GM12874 (cell line): Measurements from ENCODE around the gene OR2T6.

Experiments used
- TF ChIP-seq, protein P1 (sequence below): IDR thresholded peaks from 2 replicates; pipeline ENCODE4 v1.5.1; 2011; ENCODE audit warnings: low read depth, mild to moderate bottlenecking, control low read depth, low read length, moderate library complexity; ENCODE audit not compliant: insufficient read depth

Gene OR2T6

DNA sequence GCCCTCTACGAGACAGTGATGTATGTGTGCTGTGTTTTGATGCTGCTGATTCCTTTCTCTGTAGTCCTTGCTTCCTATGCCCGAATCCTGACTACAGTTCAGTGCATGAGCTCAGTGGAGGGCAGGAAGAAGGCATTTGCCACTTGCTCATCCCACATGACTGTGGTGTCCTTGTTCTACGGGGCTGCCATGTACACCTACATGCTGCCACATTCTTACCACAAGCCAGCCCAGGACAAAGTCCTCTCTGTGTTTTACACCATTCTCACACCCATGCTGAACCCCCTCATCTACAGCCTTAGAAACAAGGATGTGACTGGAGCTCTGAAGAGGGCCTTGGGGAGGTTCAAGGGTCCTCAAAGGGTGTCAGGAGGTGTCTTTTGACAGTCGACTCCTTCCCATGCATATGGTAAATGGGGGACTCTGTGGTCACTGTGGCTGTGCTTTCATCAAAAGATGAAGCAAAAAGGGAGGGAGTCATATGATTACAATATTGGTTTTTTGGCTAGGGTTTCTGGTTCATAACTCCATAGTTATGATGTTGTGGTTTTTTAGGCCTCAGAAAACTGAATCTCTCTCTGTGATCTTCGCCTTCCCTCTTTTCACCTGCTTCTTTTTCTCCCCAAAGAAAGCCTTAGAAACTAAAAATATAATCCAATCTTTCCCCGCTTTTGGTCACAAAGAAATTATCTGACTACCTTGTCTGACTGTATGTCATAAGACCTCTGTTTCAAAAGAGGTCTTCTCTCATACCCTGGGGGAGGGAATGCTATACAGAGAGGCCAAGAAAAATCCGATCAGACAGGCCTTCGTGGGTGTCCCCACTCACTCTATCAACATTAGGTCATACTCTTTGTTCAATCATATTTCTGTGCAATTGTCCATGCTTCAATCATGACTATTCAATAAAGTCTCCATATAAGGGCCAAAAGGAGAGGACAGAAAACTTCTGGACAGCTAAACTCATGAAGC, 31.5 kb downstream of the OR2T6 start:
- TF ChIP-seq, protein P1, sequence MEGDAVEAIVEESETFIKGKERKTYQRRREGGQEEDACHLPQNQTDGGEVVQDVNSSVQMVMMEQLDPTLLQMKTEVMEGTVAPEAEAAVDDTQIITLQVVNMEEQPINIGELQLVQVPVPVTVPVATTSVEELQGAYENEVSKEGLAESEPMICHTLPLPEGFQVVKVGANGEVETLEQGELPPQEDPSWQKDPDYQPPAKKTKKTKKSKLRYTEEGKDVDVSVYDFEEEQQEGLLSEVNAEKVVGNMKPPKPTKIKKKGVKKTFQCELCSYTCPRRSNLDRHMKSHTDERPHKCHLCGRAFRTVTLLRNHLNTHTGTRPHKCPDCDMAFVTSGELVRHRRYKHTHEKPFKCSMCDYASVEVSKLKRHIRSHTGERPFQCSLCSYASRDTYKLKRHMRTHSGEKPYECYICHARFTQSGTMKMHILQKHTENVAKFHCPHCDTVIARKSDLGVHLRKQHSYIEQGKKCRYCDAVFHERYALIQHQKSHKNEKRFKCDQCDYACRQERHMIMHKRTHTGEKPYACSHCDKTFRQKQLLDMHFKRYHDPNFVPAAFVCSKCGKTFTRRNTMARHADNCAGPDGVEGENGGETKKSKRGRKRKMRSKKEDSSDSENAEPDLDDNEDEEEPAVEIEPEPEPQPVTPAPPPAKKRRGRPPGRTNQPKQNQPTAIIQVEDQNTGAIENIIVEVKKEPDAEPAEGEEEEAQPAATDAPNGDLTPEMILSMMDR: no peak

- TF ChIP-seq, protein P1: no peak
Measured at GRCh38 chr1:248416226-248416625, 40.7 kb downstream of the OR2T6 start.

DNA sequence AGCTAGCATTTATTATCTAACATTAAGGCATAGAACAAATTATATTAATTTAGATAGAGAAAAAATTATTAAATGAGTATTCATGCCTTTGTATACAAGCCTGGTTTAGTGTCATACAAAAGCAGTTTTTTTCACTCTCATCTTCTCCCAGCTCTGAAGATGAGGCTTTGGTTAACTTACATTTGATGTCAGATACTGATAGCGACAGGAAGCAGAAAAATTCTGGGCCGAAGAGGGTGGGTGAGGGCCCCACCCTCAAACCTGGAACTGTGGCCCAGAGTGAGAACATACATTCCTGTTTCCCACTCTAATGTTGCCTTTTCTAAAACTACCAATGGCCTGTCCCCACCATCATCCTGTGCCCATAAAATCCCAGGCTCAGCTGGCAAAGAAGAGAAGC, 42.3 kb downstream of the OR2T6 start:
- TF ChIP-seq, protein P1: no peak

GRCh38 chr1:248421384-248421783, 45.8 kb downstream of the OR2T6 start:
- TF ChIP-seq, protein P1: no peak
